Fibroblast of villous mesenchyme (primary cell): ENCODE measurements around the gene GJD4. TPM values are rescaled to one million over a fixed set of nuclear protein-coding genes. Genes with fewer than 3 reads are reported as not detected.
A peak's percentile ranks its signal among the peaks of the same experiment; 100 is the strongest.

ENCODE experiments used
- DNase-seq: peaks from one replicate; pipeline ENCODE4 v3.0.0-alpha.2; 2010; ENCODE audit warnings: low read depth
- H3K4me3 ChIP-seq: 2 replicates; pipeline ENCODE4 v1.5.1; 2011; ENCODE audit warnings: low read depth, mild to moderate bottlenecking, low read length
- total RNA-seq: library from RNA; depleted of rRNA; stranded (reverse); fragments of >200 nt; gene quantifications from 2 replicates; pipeline ENCODE4 v1.2.3, GENCODE V29; 2012
- TF ChIP-seq, protein P1 (sequence below): IDR thresholded peaks from 2 replicates; pipeline ENCODE4 v1.5.1; 2012; ENCODE audit warnings: low read depth, mild to moderate bottlenecking, low read length; ENCODE audit not compliant: insufficient read depth

Gene GJD4
- total RNA-seq, 1 donor = not detected

DNA sequence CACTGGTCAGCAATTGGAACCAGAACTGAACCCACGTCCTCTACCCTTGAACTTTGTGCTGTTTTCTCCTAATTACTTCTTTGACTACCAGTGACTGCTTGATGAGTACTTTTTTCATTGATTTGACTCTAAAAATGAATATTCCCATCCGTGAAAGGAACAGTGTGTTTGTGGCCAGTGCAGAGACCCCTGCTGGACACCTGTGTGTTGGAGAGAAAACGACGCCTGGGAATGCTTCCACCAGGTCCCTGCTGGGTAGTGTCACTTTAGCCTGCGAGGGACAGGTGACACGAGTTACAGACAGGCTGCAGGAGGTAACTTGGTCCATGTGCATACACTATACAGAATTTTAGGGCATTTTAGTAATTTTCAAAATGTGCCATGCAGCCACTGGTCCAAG lies 6.8 kb upstream of the GJD4 start:
- peak; percentile 15 for DNase-seq
- no peak overlapping the region for H3K4me3 ChIP-seq
- TF ChIP-seq, protein P1, sequence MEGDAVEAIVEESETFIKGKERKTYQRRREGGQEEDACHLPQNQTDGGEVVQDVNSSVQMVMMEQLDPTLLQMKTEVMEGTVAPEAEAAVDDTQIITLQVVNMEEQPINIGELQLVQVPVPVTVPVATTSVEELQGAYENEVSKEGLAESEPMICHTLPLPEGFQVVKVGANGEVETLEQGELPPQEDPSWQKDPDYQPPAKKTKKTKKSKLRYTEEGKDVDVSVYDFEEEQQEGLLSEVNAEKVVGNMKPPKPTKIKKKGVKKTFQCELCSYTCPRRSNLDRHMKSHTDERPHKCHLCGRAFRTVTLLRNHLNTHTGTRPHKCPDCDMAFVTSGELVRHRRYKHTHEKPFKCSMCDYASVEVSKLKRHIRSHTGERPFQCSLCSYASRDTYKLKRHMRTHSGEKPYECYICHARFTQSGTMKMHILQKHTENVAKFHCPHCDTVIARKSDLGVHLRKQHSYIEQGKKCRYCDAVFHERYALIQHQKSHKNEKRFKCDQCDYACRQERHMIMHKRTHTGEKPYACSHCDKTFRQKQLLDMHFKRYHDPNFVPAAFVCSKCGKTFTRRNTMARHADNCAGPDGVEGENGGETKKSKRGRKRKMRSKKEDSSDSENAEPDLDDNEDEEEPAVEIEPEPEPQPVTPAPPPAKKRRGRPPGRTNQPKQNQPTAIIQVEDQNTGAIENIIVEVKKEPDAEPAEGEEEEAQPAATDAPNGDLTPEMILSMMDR = peak; percentile 58

DNA sequence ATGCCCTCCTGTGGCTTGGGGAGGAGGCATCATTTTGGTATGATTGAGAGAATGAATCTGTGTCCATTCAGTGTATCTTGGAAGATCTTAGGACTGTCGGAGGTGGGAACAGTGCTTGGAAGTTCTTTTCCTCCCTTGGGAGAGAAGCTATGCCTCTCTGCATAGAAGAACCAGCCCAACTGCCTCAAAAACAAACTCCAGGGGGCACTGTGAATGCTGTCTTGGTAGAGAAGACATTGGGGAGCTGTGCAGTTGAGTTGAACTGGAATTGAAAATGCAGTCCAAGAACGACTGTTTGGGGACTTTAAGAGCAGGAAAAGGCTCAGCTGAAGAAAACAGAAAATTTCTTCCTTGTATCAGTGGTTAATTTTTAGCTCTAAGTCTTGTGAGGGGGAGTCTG lies 4.9 kb upstream of the GJD4 start:
- no peak overlapping the region for H3K4me3 ChIP-seq
- TF ChIP-seq, protein P1 = peak; percentile 32
- DNase-seq = peak; percentile 8

DNA sequence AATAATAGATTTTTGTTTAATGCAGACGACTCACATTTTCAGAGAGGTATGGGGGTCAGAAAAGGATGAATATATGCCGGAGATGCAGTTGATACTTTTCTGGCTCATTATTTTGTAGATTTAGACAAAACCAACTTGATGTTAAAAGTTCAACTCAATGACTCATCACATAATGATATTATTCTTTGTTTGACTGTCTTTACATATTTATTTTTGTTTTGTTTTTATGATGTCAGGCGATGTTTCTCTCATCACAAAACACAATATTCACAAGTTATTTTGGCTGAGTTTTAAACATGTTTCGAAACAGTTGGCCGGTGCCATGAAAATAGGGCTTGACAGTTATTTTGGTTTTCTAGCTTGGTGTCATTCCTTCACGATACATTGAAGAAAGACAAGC lies 1.3 kb downstream of the GJD4 start:
- TF ChIP-seq, protein P1 = no peak
- no peak overlapping the region for H3K4me3 ChIP-seq
- DNase-seq = peak; percentile 50

DNA sequence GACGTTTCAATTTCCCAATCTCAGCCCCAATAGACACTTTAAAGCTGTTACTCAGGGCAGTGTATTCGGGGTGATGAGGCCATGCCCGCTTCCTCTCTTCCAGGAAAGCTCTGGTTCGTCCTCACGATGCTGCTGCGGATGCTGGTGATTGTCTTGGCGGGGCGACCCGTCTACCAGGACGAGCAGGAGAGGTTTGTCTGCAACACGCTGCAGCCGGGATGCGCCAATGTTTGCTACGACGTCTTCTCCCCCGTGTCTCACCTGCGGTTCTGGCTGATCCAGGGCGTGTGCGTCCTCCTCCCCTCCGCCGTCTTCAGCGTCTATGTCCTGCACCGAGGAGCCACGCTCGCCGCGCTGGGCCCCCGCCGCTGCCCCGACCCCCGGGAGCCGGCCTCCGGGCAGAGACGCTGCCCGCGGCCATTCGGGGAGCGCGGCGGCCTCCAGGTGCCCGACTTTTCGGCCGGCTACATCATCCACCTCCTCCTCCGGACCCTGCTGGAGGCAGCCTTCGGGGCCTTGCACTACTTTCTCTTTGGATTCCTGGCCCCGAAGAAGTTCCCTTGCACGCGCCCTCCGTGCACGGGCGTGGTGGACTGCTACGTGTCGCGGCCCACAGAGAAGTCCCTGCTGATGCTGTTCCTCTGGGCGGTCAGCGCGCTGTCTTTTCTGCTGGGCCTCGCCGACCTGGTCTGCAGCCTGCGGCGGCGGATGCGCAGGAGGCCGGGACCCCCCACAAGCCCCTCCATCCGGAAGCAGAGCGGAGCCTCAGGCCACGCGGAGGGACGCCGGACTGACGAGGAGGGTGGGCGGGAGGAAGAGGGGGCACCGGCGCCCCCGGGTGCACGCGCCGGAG lies 2.6 kb downstream of the GJD4 start:
- TF ChIP-seq, protein P1 = no peak
- peak; percentile 7 for DNase-seq
- peak overlapping the region; percentile 46 for H3K4me3 ChIP-seq

DNA sequence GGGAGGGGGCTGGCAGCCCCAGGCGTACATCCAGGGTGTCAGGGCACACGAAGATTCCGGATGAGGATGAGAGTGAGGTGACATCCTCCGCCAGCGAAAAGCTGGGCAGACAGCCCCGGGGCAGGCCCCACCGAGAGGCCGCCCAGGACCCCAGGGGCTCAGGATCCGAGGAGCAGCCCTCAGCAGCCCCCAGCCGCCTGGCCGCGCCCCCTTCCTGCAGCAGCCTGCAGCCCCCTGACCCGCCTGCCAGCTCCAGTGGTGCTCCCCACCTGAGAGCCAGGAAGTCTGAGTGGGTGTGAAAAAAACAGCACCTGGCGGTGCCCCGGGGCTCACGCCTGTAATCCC lies 3.2 kb downstream of the GJD4 start:
- peak overlapping the region; percentile 46 for H3K4me3 ChIP-seq
- TF ChIP-seq, protein P1 = no peak
- DNase-seq = no peak

DNA sequence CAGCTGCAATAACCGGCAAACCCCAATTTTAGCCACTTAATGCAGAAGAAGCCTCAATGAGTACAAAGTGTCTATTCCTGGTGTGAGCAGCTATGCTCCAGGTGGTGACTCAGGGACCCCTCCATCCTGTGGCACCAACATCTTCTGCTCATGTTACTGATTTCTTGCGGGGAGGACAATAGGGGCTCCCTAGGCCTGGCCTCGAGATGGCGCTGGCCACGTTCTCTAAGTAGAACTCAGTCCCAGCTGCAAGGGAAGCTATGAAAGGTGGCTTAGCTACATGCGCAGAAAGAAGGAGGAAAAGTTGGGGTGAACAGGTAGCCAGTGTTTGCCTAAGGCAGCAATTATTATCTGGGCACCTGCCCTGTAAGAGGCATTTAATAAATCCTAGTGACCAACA lies 6.6 kb downstream of the GJD4 start:
- H3K4me3 ChIP-seq = no peak overlapping the region
- no peak for DNase-seq
- TF ChIP-seq, protein P1 = no peak
